ENCODE results near the gene CTAGE9.
"Not testable (repeated sequence)": the region's sequence is repeated elsewhere in the genome, so short reads cannot be mapped to it uniquely, and the experiment has no call there.

CTAGE9 gene

DNA sequence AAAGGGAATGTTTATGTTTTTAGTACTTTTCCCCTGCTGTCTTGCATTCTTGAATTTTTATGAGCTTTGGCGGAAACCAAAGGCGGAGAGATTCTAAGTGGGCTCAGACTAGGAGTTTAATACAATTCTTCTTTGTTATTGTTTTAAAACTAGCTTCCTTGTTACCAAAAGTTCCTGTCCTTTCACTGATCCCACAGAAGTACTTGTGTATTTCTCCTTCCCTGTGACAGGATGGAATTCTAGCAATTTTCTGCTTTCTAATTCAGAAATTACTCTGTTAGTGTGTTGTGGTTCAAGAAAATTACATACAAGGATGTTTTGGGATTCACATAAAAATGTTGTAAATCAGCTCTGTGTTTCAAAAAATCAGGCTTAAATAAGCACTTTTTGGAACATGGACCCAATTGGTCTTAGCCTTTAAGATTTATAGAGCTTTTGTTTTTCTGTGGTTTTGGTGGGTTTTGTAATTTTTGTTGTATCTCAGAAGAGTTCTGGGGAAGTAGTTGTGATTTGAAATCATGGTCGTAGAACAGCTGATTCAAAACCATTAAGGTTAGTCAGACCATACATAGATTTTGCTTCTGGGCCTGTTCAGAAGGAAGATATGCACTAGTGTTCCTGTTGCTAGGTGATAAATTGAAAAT, 17.6 kb upstream of the CTAGE9 start:
- Histone ChIP-seq H3K36me3 (ENCODE audit: control insufficient read depth in 2 of 2, insufficient read depth in 2 of 2, low read length in 2 of 2) (no peaks in the 10 kb centered on the region), H3K9ac (ENCODE audit: low read length in 2 of 2) (no peak overlapping the region), H3K27me3 (ENCODE audit: control insufficient read depth in 1 of 2, insufficient read depth in 2 of 2, low read length in 2 of 2) (no peaks in the 10 kb centered on the region)

DNA sequence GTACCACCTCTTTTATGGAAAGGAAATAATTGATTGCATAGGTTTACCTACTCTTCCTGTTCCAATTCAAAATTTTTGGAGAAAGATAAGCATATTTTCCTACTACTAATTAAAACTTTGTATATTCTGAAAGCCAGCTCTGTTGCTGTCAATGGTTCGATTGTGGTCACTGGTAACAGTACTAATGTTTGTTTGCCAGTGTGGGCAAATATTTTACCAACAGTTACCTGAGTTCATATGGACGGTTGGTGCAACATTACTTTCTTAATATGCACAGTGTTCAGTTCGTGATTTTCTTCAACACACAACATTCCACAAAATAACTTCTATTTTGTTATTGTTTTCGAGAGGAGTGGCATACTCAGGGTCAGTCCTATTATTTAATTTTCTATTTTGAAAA, 17.1 kb upstream of the CTAGE9 start:
- Histone ChIP-seq H3K27ac (ENCODE audit: low read length) (no peak overlapping the region), H3K27me3 (ENCODE audit: control insufficient read depth in 1 of 2, insufficient read depth in 2 of 2, low read length in 2 of 2) (no peaks in the 10 kb centered on the region), H3K4me3 (ENCODE audit: low read length in 2 of 2) (no peak overlapping the region), H3K9ac (ENCODE audit: low read length in 2 of 2) (no peak overlapping the region), H3K4me1 (ENCODE audit: control insufficient read depth, insufficient read depth, low read length) (no peaks in the 10 kb centered on the region), H3K36me3 (ENCODE audit: control insufficient read depth in 2 of 2, insufficient read depth in 2 of 2, low read length in 2 of 2) (no peaks in the 10 kb centered on the region), H3K9me3 (ENCODE audit: control insufficient read depth in 2 of 2, low read length in 2 of 2) (no peaks in the 10 kb centered on the region)

More for the DNA sequence above, 17.6 kb upstream of the CTAGE9 start:
- Histone ChIP-seq H3K27ac (ENCODE audit: low read length) (no peak overlapping the region), H3K9me3 (ENCODE audit: control insufficient read depth in 2 of 2, low read length in 2 of 2) (no peaks in the 10 kb centered on the region), H3K4me3 (ENCODE audit: low read length in 2 of 2) (no peak overlapping the region), H3K4me1 (ENCODE audit: control insufficient read depth, insufficient read depth, low read length) (no peaks in the 10 kb centered on the region)

DNA sequence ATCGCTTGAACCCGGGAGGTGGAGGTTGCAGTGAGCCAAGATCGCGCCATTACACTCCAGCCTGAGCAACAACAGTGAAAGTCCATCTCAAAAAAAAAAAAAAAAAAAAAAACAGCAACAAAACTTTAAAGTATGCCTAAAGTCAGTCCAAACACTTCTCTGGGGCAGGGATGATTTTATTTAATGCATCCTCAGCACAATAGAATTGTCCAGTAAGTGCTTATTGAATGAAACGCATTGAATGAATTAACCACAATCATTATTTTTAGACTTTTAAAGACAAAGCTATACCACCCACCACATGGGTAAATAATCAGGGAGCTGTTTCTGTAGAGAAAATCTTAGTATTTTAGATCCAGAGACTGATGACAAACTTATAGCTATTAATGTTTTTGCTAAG, 16.6 kb upstream of the CTAGE9 start:
- Histone ChIP-seq H3K27ac (ENCODE audit: low read length) (no peak overlapping the region), H3K4me1 (ENCODE audit: control insufficient read depth, insufficient read depth, low read length) (no peaks in the 10 kb centered on the region), H3K27me3 (ENCODE audit: control insufficient read depth in 1 of 2, insufficient read depth in 2 of 2, low read length in 2 of 2) (no peaks in the 10 kb centered on the region), H3K36me3 (ENCODE audit: control insufficient read depth in 2 of 2, insufficient read depth in 2 of 2, low read length in 2 of 2) (no peaks in the 10 kb centered on the region), H3K4me3 (ENCODE audit: low read length in 2 of 2) (no peak overlapping the region), H3K9me3 (ENCODE audit: control insufficient read depth in 2 of 2, low read length in 2 of 2) (no peaks in the 10 kb centered on the region), H3K9ac (ENCODE audit: low read length in 2 of 2) (no peak overlapping the region)

DNA sequence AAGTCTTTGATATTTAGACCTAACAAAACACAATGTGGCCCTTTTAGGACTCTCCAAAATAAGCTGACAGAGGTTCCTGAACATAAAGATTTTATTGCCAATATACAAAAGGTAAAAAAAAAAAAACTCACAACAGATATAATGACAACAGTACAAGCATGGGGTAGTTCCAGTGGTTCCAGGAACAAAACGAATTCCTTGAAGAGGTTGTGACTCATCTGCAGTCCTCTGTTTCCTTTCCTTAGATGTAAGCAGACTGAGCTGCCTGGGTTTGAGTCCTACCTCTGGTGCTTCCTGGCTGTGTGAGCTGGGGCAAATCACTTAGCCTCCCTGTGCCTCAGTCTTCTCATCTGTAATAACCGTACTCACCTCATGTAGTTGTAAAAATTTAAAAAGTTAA, 13.3 kb upstream of the CTAGE9 start:
- no peak overlapping the region for H3K9ac ChIP-seq (ENCODE audit: low read length in 2 of 2)
- H3K9me3 ChIP-seq (ENCODE audit: control insufficient read depth in 2 of 2, low read length in 2 of 2) = no peaks in the 10 kb centered on the region
- H3K36me3 ChIP-seq (ENCODE audit: control insufficient read depth in 2 of 2, insufficient read depth in 2 of 2, low read length in 2 of 2) = no peaks in the 10 kb centered on the region
- H3K4me1 ChIP-seq (ENCODE audit: control insufficient read depth, insufficient read depth, low read length) = no peaks in the 10 kb centered on the region
- no peak overlapping the region for H3K4me3 ChIP-seq (ENCODE audit: low read length in 2 of 2)
- H3K27ac ChIP-seq (ENCODE audit: low read length) = no peak overlapping the region
- H3K27me3 ChIP-seq (ENCODE audit: control insufficient read depth in 1 of 2, insufficient read depth in 2 of 2, low read length in 2 of 2) = no peaks in the 10 kb centered on the region

DNA sequence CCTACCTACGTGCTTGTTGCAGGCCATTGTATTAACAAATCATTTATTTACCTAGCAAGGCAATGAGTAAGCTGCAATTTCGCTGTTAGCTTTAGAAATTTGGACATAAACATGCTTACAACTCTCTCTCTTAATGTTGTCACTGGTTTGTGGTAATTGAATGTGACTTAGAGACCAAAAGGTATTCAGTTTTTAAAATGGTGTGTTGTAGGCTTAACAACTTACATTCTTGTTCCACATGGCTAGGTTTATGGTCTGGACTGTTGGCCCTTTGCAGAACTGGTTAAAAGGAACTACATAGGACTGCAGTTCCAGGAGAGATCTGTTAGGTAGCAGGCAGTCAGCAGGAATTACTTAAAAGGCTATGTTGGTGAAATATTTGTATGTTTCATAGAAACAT, 10.3 kb upstream of the CTAGE9 start:
- Histone ChIP-seq H3K9ac (ENCODE audit: low read length in 2 of 2) (no peak overlapping the region), H3K27me3 (ENCODE audit: control insufficient read depth in 1 of 2, insufficient read depth in 2 of 2, low read length in 2 of 2) (no peaks in the 10 kb centered on the region), H3K27ac (ENCODE audit: low read length) (no peak overlapping the region), H3K4me1 (ENCODE audit: control insufficient read depth, insufficient read depth, low read length) (no peaks in the 10 kb centered on the region), H3K9me3 (ENCODE audit: control insufficient read depth in 2 of 2, low read length in 2 of 2) (no peaks in the 10 kb centered on the region), H3K36me3 (ENCODE audit: control insufficient read depth in 2 of 2, insufficient read depth in 2 of 2, low read length in 2 of 2) (no peaks in the 10 kb centered on the region), H3K4me3 (ENCODE audit: low read length in 2 of 2) (no peak overlapping the region)

DNA sequence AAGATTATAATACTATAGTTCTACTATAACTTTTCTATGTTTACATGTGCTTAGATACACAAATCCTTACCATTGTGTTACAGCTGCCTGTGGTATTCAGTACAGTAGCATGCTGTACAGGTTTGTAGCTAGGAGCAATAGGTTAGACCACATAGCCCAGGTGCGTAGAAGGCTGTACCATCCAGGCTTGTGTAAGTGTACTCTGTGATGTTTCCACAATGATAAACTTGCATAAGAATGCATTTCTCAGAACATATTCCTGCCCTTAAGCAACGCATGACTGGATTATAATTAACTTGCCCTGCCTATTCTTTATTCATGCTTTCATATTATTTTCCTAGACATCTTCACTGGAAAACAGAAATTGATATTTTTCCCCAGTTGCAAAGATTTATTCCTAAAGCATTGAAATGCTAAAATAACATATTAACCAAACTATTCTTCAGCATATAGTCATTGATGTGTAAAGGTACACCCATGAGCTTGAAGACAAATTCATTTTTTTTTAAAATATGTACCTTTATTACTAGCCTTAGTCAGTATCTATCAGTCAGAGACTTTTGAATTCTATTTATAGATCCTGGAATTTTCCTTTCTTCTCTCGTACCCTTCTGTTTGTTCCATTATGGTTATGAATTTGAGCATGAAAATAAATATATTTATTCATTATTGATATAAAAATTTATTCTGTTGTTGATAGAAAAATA, 7.2 kb upstream of the CTAGE9 start:
- H3K36me3 ChIP-seq (ENCODE audit: control insufficient read depth in 2 of 2, insufficient read depth in 2 of 2, low read length in 2 of 2) = no peaks in the 10 kb centered on the region
- H3K9me3 ChIP-seq (ENCODE audit: control insufficient read depth in 2 of 2, low read length in 2 of 2) = no peaks in the 10 kb centered on the region
- H3K27me3 ChIP-seq (ENCODE audit: control insufficient read depth in 1 of 2, insufficient read depth in 2 of 2, low read length in 2 of 2) = no peaks in the 10 kb centered on the region
- H3K27ac ChIP-seq (ENCODE audit: low read length) = no peak overlapping the region
- no peaks in the 10 kb centered on the region for H3K4me1 ChIP-seq (ENCODE audit: control insufficient read depth, insufficient read depth, low read length)
- no peak overlapping the region for H3K4me3 ChIP-seq (ENCODE audit: low read length in 2 of 2)
- no peak overlapping the region for H3K9ac ChIP-seq (ENCODE audit: low read length in 2 of 2)

DNA sequence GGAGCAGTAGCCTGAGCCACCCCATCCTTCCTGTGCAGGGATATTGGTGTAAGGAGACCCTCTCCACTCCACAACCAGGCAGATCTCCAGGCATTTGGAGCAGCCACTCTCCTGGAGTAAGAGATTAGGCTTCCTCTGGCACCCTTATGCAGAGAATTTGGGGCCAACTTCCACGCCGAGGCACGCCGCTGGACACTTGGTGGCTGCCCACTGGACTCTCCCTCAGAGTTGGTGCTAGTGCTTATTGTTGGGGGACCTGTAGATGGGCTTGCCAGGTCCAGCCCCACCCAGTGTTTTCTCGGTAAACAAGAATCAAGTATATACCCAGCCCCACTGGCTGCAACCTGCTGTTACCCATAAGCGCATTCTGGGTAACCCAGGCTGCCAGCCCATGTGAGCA, 4.8 kb upstream of the CTAGE9 start:
- H3K27me3 ChIP-seq (ENCODE audit: control insufficient read depth in 1 of 2, insufficient read depth in 2 of 2, low read length in 2 of 2); H3K4me1 ChIP-seq (ENCODE audit: control insufficient read depth, insufficient read depth, low read length); H3K4me3 ChIP-seq (ENCODE audit: low read length in 2 of 2); H3K27ac ChIP-seq (ENCODE audit: low read length); H3K9ac ChIP-seq (ENCODE audit: low read length in 2 of 2); H3K9me3 ChIP-seq (ENCODE audit: control insufficient read depth in 2 of 2, low read length in 2 of 2); H3K36me3 ChIP-seq (ENCODE audit: control insufficient read depth in 2 of 2, insufficient read depth in 2 of 2, low read length in 2 of 2): not testable (repeated sequence)

DNA sequence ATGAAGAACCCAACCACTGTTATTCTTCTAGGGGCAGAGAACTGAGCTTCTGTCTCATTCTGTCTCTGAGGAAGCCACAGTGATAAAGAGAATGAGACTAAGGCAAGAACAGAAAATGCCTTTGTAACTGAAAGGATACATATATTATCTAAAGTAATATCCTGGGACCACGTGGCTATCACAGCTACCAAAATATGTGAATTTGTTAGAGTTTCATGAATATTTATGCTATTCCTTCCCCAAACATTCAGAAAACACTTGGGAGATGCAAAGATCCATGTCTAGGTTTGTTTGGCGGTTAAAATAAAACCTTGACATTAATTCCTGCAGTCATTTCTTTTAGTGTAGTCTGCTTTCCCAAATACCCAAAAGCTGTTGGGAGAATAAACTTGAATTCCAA, 6.9 kb downstream of the CTAGE9 start:
- not testable (repeated sequence) for H3K9ac ChIP-seq (ENCODE audit: low read length in 2 of 2); H3K9me3 ChIP-seq (ENCODE audit: control insufficient read depth in 2 of 2, low read length in 2 of 2); H3K27ac ChIP-seq (ENCODE audit: low read length); H3K36me3 ChIP-seq (ENCODE audit: control insufficient read depth in 2 of 2, insufficient read depth in 2 of 2, low read length in 2 of 2); H3K27me3 ChIP-seq (ENCODE audit: control insufficient read depth in 1 of 2, insufficient read depth in 2 of 2, low read length in 2 of 2); H3K4me1 ChIP-seq (ENCODE audit: control insufficient read depth, insufficient read depth, low read length); H3K4me3 ChIP-seq (ENCODE audit: low read length in 2 of 2)

DNA sequence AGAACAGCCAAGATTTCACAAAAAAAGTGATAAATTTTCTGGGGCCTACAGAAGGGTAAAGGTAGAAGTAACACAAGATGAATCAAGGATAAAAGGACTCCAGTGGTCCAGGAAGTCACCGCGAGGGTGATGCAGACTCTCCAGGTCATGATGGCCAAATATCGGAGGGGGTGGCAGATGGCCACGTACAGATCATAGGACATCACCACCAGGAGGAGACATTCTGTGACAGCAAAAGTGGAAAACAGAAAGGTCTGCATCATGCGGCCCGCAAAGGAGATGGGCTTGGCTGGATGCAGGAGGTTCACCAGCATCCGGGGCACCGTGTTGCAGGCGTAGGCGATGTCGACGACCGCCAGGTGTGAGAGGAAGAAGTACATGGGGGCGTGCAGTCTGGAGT, 10.0 kb downstream of the CTAGE9 start:
- not testable (repeated sequence) for H3K36me3 ChIP-seq (ENCODE audit: control insufficient read depth in 2 of 2, insufficient read depth in 2 of 2, low read length in 2 of 2)

DNA sequence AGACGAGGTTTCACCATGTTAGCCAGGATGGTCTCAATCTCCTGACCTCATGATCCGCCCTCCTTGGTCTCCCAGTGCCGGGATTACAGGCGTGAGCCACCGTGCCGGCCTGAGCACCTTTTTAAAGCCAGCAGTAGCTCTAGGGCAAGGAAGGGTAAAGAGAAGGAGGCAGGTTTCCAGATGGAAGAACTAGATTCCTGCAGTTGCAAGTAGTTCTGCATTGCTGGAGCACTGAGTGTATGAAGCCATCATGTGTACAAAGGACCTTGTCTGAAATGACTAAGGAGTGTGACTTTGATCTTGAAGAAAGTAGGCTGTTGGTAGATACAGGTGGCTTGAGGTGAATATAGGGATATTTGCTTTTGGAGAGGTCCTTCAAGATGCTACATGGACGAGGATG, 13.9 kb downstream of the CTAGE9 start:
- no peak overlapping the region for H3K9ac ChIP-seq (ENCODE audit: low read length in 2 of 2)
- no peaks in the 10 kb centered on the region for H3K27me3 ChIP-seq (ENCODE audit: control insufficient read depth in 1 of 2, insufficient read depth in 2 of 2, low read length in 2 of 2)
- H3K9me3 ChIP-seq (ENCODE audit: control insufficient read depth in 2 of 2, low read length in 2 of 2) = no peaks in the 10 kb centered on the region
- no peak overlapping the region for H3K27ac ChIP-seq (ENCODE audit: low read length)
- no peaks in the 10 kb centered on the region for H3K36me3 ChIP-seq (ENCODE audit: control insufficient read depth in 2 of 2, insufficient read depth in 2 of 2, low read length in 2 of 2)
- H3K4me1 ChIP-seq (ENCODE audit: control insufficient read depth, insufficient read depth, low read length) = no peaks in the 10 kb centered on the region
- H3K4me3 ChIP-seq (ENCODE audit: low read length in 2 of 2) = no peak overlapping the region

More for the DNA sequence above, 10.0 kb downstream of the CTAGE9 start:
- H3K4me1 ChIP-seq (ENCODE audit: control insufficient read depth, insufficient read depth, low read length); H3K9me3 ChIP-seq (ENCODE audit: control insufficient read depth in 2 of 2, low read length in 2 of 2); H3K4me3 ChIP-seq (ENCODE audit: low read length in 2 of 2); H3K27me3 ChIP-seq (ENCODE audit: control insufficient read depth in 1 of 2, insufficient read depth in 2 of 2, low read length in 2 of 2); H3K9ac ChIP-seq (ENCODE audit: low read length in 2 of 2); H3K27ac ChIP-seq (ENCODE audit: low read length): not testable (repeated sequence)

DNA sequence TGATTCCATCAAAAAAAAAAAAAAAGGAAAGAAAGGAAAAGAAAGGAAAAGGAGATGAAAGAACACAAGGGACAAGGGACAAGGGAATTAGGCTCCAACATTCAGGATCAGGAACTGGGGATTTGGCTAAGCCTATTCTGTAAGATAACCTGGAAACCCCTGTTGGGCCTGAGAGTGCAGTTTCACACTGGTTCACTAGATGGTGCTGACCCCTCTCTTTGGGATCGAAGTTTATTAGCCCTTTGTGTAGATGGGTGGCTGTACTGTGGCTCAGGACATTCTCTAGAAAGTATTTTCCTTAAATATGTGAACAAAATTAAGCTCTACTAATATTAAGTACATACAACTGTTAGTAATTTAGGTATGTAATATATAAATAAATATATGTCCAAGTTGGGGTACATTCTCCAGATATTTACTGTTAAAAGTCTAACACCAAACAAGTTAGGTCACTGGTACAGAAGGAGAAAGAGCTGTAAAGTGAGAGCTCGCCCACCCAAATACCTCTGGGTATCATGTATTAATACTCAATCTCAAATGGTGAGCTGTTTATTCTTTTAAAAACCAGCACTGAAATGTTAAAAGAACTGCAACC, 15.9 kb downstream of the CTAGE9 start:
- H3K4me3 ChIP-seq (ENCODE audit: low read length in 2 of 2) = no peak overlapping the region

More for the DNA sequence above, 15.9 kb downstream of the CTAGE9 start:
- Histone ChIP-seq H3K27me3 (ENCODE audit: control insufficient read depth in 1 of 2, insufficient read depth in 2 of 2, low read length in 2 of 2) (no peaks in the 10 kb centered on the region), H3K9me3 (ENCODE audit: control insufficient read depth in 2 of 2, low read length in 2 of 2) (no peaks in the 10 kb centered on the region), H3K9ac (ENCODE audit: low read length in 2 of 2) (no peak overlapping the region), H3K4me1 (ENCODE audit: control insufficient read depth, insufficient read depth, low read length) (no peaks in the 10 kb centered on the region), H3K36me3 (ENCODE audit: control insufficient read depth in 2 of 2, insufficient read depth in 2 of 2, low read length in 2 of 2) (no peaks in the 10 kb centered on the region), H3K27ac (ENCODE audit: low read length) (no peak overlapping the region)
